ENCODE results near the gene ARHGAP26. TPM values are rescaled to one million over a fixed set of nuclear protein-coding genes. Genes with fewer than 3 reads are reported as not detected.

Gene ARHGAP26
- polyA plus RNA-seq, 3 donors, result 26.5 to 56.8 (median 28.7) TPM

DNA sequence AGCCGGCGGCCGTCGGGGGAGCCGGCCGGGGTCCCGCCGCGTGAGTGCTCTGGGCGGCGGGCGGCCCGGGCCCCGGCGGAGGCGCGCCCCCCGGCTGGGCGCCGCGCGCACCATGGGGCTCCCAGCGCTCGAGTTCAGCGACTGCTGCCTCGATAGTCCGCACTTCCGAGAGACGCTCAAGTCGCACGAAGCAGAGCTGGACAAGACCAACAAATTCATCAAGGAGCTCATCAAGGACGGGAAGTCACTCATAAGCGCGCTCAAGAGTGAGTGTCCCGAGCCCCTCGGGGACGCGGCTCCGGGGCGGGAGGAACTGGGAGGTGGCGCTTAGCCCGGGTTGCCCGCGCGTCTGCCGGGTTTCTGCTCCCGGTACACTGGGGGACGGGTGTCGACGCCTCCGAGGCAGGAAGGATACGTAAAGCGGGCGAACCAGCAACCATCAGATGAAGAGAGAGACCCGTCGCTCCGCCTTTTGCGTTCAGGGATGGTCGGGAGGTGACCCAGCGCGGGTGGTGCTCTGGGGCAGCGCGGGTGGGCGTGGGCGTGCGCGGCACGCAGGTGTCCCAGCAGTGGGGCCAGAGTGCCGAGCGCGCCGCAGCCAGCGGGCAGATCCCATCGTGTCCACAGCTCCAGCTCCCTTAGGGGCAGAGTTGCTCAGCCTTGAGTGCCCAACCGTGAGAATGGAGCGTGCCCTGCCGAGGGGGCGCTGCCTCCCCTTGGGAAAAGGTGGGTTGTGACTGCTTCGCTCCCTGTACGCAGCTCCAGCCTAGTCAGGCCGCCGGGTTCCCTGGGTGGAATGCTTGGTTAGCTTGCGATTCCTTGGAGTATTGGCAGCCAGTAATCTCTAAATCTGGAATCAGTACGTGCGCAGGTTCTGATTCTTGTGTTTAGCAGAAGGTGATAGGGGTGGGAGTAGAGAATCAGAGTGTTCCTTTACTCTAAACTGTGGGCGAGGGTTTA lies 753 bp downstream of the ARHGAP26 start:
- H3K9me3 Mint-ChIP-seq, result no peaks in the 10 kb centered on the region
- peak overlapping the region; percentile 94 to 98 (median 96) for H3K27ac Mint-ChIP-seq
- peaks cover 60% of the 10 kb centered on the region for H3K4me1 Mint-ChIP-seq
- no peaks in the 10 kb centered on the region for H3K27me3 ChIP-seq (ENCODE audit: control insufficient read depth in 2 of 2, insufficient read depth in 2 of 2, low read length in 2 of 2)
- H3K27ac ChIP-seq (ENCODE audit: low read depth in 1 of 2, low read length in 2 of 2), result peak overlapping the region; percentile 91
- H4K20me1 ChIP-seq (ENCODE audit: insufficient read depth, low read length), result peaks cover 57% of the 10 kb centered on the region
- no peaks in the 10 kb centered on the region for H3K9me3 ChIP-seq (replicated peaks in 1 of 2; ENCODE audit: control insufficient read depth in 1 of 2, insufficient read depth in 1 of 2, low read length in 2 of 2)
- under 1% methylated on average over 83 of the region's 86 CpGs for WGBS (ENCODE audit: insufficient coverage)
- H3K36me3 Mint-ChIP-seq, result peaks cover 16 to 29% of the 10 kb centered on the region in 2 donors
- H3K79me2 ChIP-seq (ENCODE audit: insufficient read depth, low read length), result peaks cover 56% of the 10 kb centered on the region
- peak overlapping the region; percentile 90 for H3K9ac ChIP-seq (ENCODE audit: insufficient read depth, low read length, poor library complexity, severe bottlenecking)
- peaks cover 55 to 67% of the 10 kb centered on the region in 2 donors for H3K4me1 ChIP-seq (ENCODE audit: control insufficient read depth in 1 of 2, insufficient read depth in 2 of 2, low read length in 2 of 2)
- no peak overlapping the region for H2AFZ ChIP-seq (ENCODE audit: insufficient read depth, low read depth, low read length, poor library complexity, severe bottlenecking)
- H3K27me3 Mint-ChIP-seq (ENCODE audit: low read depth in 3 of 3), result no peaks in the 10 kb centered on the region
- peak overlapping the region; percentile 99 to 100 for H3K4me3 Mint-ChIP-seq
- intact Hi-C loops (cut with micrococcal nuclease), result loop anchor here (5.0 kb wide), 4 partner anchors 36 to 66 kb away; no protein-coding TSS in a partner anchor
- peak overlapping the region; percentile 94 for H3K4me2 ChIP-seq (replicated peaks; ENCODE audit: extremely low read depth, low read length, poor library complexity, severe bottlenecking)
- TF ChIP-seq, protein P1, sequence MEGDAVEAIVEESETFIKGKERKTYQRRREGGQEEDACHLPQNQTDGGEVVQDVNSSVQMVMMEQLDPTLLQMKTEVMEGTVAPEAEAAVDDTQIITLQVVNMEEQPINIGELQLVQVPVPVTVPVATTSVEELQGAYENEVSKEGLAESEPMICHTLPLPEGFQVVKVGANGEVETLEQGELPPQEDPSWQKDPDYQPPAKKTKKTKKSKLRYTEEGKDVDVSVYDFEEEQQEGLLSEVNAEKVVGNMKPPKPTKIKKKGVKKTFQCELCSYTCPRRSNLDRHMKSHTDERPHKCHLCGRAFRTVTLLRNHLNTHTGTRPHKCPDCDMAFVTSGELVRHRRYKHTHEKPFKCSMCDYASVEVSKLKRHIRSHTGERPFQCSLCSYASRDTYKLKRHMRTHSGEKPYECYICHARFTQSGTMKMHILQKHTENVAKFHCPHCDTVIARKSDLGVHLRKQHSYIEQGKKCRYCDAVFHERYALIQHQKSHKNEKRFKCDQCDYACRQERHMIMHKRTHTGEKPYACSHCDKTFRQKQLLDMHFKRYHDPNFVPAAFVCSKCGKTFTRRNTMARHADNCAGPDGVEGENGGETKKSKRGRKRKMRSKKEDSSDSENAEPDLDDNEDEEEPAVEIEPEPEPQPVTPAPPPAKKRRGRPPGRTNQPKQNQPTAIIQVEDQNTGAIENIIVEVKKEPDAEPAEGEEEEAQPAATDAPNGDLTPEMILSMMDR (IDR thresholded peaks at IDR 0.05), result no peak
- peak; percentile 46 to 49 (median 48) for DNase-seq
- peak overlapping the region; percentile 81 to 87 (median 86) for H3K4me3 ChIP-seq (replicated peaks in 1 of 3; ENCODE audit: low read depth in 2 of 3, low read length in 3 of 3)
- no peaks in the 10 kb centered on the region for H3K36me3 ChIP-seq (replicated peaks in 1 of 2; ENCODE audit: control insufficient read depth in 1 of 2, insufficient read depth in 2 of 2, low read length in 2 of 2)

DNA sequence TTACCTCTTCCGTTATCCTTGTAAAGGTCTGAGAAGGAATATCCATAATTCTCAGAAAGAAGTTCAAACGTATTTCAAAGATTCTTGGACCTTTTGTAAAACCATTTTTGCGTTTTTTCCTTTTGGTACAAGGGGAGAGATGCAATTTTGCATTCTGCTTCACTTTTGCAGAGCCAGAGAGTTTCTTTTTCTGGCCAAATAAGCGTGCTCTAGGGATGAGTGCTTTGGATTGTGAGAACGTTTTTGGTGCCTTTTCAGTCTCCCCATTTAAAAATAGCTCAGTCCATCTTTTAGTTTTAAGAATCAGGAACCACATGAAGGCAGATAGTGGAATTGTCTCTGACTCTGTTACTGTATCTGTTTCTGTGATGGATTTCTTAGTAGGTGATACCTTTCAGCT lies 1.5 kb downstream of the ARHGAP26 start:
- Histone ChIP-seq H3K79me2 (ENCODE audit: insufficient read depth, low read length) (peaks cover 64% of the 10 kb centered on the region), H3K27ac (ENCODE audit: low read depth in 1 of 2, low read length in 2 of 2) (peak overlapping the region in 1 of 2 donors; percentile 91), H3K4me2 (replicated peaks; ENCODE audit: extremely low read depth, low read length, poor library complexity, severe bottlenecking) (peak overlapping the region; percentile 94), H3K27me3 (ENCODE audit: control insufficient read depth in 2 of 2, insufficient read depth in 2 of 2, low read length in 2 of 2) (no peaks in the 10 kb centered on the region), H3K9ac (ENCODE audit: insufficient read depth, low read length, poor library complexity, severe bottlenecking) (peak overlapping the region; percentile 90), H3K36me3 (replicated peaks in 1 of 2; ENCODE audit: control insufficient read depth in 1 of 2, insufficient read depth in 2 of 2, low read length in 2 of 2) (no peaks in the 10 kb centered on the region), H2AFZ (ENCODE audit: insufficient read depth, low read depth, low read length, poor library complexity, severe bottlenecking) (no peak overlapping the region), H4K20me1 (ENCODE audit: insufficient read depth, low read length) (peaks cover 65% of the 10 kb centered on the region), H3K4me3 (replicated peaks in 1 of 3; ENCODE audit: low read depth in 2 of 3, low read length in 3 of 3) (peak overlapping the region; percentile 81 to 87 (median 86)), H3K4me1 (ENCODE audit: control insufficient read depth in 1 of 2, insufficient read depth in 2 of 2, low read length in 2 of 2) (peaks cover 62 to 75% of the 10 kb centered on the region in 2 donors), H3K9me3 (replicated peaks in 1 of 2; ENCODE audit: control insufficient read depth in 1 of 2, insufficient read depth in 1 of 2, low read length in 2 of 2) (no peaks in the 10 kb centered on the region)
- TF ChIP-seq, protein P1 (IDR thresholded peaks at IDR 0.05), result no peak
- H3K4me3 Mint-ChIP-seq, result peak overlapping the region; percentile 99 to 100
- intact Hi-C loops (cut with micrococcal nuclease), result loop anchor here (5.0 kb wide), 4 partner anchors 36 to 66 kb away; no protein-coding TSS in a partner anchor
- 50% methylated on average over 1 of the region's 5 CpGs for WGBS (ENCODE audit: insufficient coverage)
- H3K27ac Mint-ChIP-seq, result peak overlapping the region; percentile 94 to 98 (median 96)
- no peak for DNase-seq
- no peaks in the 10 kb centered on the region for H3K27me3 Mint-ChIP-seq (ENCODE audit: low read depth in 3 of 3)
- peaks cover 16 to 29% of the 10 kb centered on the region in 2 donors for H3K36me3 Mint-ChIP-seq
- no peaks in the 10 kb centered on the region for H3K9me3 Mint-ChIP-seq
- peaks cover 67% of the 10 kb centered on the region for H3K4me1 Mint-ChIP-seq
